Central memory CD8-positive, alpha-beta T cell (primary cell): ENCODE measurements around the gene ZNF2.
"Not testable (repeated sequence)": the region's sequence is repeated elsewhere in the genome, so short reads cannot be mapped to it uniquely, and the experiment has no call there.

Source experiments
- ATAC-seq: fragments of 150-1000 bp; cut with Tn5 transposase; replicated peaks from 2 replicates; pipeline ENCODE4 v1.10.0; 2022; ENCODE audit warnings: mild to moderate bottlenecking, moderate FRiP score, moderate number of reproducible peaks; ENCODE audit not compliant: poor library complexity, severe bottlenecking; ENCODE audit errors: extremely low read depth
- DNase-seq, 2 donors: peaks; one replicate each; pipeline ENCODE4 v3.0.0; 2021; ENCODE audit warnings: low spot score in 2 of 2
- H3K27ac Mint-ChIP-seq: one replicate; pipeline ENCODE4 v1.8.0; 2022; ENCODE audit warnings: low read depth, mild to moderate bottlenecking, moderate library complexity, mixed read lengths
- H3K27me3 Mint-ChIP-seq: one replicate; pipeline ENCODE4 v1.8.0; 2022; ENCODE audit warnings: mixed read lengths
- H3K36me3 Mint-ChIP-seq: one replicate; pipeline ENCODE4 v1.8.0; 2022; ENCODE audit warnings: mild to moderate bottlenecking, moderate library complexity, mixed read lengths; ENCODE audit not compliant: insufficient read depth
- H3K4me1 Mint-ChIP-seq: one replicate; pipeline ENCODE4 v1.8.0; 2022; ENCODE audit warnings: mixed read lengths
- H3K4me3 Mint-ChIP-seq: one replicate; pipeline ENCODE4 v1.8.0; 2022; ENCODE audit warnings: mild to moderate bottlenecking, moderate library complexity, mixed read lengths
- H3K9me3 Mint-ChIP-seq: one replicate; pipeline ENCODE4 v1.8.0; 2022; ENCODE audit warnings: mixed read lengths

Gene ZNF2

DNA sequence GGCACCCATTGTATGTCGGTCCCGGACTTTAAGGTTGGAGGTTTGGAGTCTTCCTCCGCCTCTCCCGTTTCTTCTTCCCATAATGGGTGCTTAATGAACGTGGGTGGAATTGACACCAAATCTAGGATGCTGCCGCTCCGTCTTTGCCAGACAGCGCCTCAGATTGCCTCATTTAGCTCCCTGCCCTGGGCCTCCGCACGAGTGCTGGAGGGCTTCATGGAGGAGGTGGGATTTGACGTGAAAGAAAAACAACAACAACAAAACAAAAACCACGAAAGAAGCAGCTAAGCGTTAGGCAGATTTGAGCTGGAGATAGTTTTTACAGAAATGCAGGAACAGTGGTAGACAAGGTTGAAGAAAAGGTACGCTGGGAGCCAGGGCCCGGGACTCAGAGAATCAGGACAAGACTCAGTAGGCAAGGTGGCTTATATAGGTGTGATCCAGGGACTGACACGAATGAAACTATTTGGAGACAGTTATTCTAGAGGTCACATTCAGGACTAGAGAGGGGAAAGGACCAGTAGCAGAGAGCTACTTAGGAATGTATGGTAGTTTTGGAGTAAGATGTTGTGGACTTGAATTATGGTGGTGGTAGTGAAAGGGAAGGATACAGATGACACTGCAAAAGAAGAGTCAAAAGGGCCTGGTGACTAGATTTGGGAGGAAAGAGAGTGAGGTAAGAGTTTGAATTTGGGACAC lies 605 bp downstream of the ZNF2 start:
- ATAC-seq = peak; percentile 5
- H3K4me3 Mint-ChIP-seq = peak overlapping the region; percentile 100
- no peaks in the 10 kb centered on the region for H3K27me3 Mint-ChIP-seq
- peaks cover 34% of the 10 kb centered on the region for H3K4me1 Mint-ChIP-seq
- no peaks in the 10 kb centered on the region for H3K9me3 Mint-ChIP-seq
- H3K27ac Mint-ChIP-seq = peak overlapping the region; percentile 99
- H3K36me3 Mint-ChIP-seq = peaks cover 11% of the 10 kb centered on the region
- DNase-seq = no peak

DNA sequence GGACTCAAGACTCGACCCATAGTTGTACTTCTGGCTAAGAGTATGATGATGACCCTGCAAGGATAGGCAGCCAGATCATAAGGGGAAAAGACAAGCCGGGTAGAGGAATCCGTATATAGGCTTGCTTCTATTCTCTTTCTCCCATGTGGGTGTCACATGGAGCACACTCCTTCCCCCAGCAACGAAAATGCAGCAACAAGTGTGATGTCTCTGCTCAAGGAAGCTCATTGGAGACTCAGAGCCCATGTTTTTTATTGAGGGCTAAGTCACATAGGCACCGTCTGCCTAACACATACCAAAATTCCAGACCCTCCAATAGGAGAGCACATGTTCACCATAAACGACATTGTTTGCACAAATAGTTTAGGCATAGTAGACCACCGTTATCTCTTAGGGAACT lies 6.3 kb downstream of the ZNF2 start:
- no peak overlapping the region for H3K4me3 Mint-ChIP-seq
- no peaks in the 10 kb centered on the region for H3K27me3 Mint-ChIP-seq
- peaks cover 2% of the 10 kb centered on the region for H3K36me3 Mint-ChIP-seq
- peaks cover 15% of the 10 kb centered on the region for H3K4me1 Mint-ChIP-seq
- H3K9me3 Mint-ChIP-seq = no peaks in the 10 kb centered on the region
- ATAC-seq = no peak
- no peak for DNase-seq
- no peak overlapping the region for H3K27ac Mint-ChIP-seq

- H3K27me3 Mint-ChIP-seq = no peaks in the 10 kb centered on the region
- ATAC-seq = no peak
- H3K36me3 Mint-ChIP-seq = peaks cover 5% of the 10 kb centered on the region
- H3K4me1 Mint-ChIP-seq = peaks cover 9% of the 10 kb centered on the region
- H3K9me3 Mint-ChIP-seq = no peaks in the 10 kb centered on the region
- H3K4me3 Mint-ChIP-seq = no peak overlapping the region
- no peak for DNase-seq
- no peak overlapping the region for H3K27ac Mint-ChIP-seq
Measured at GRCh38 chr2:95174031-95174542, 8.5 kb downstream of the ZNF2 start.

DNA sequence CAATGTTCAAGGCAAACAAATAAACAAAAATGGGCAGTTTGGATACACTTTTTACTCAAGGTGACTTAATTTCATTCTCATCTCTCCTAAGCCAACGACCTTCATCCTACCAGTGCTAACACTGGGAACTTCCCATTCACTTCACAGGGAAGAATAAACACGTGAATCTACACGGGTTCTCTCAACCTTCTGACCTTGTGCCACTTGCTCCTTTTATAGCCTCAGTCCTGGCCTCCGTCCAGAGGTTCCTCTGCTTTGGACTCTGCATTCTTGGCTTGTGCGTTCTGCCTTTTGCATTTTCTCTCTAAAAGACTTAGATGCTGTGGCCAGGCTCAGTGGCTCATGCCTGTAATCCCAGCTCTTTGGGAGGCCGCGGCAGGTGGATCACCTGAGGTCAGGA lies 13.8 kb downstream of the ZNF2 start:
- Mint-ChIP-seq H3K4me3 (no peak overlapping the region), H3K9me3 (peaks cover 10% of the 10 kb centered on the region), H3K4me1 (peaks cover 2% of the 10 kb centered on the region), H3K27me3 (no peaks in the 10 kb centered on the region), H3K27ac (no peak overlapping the region), H3K36me3 (peaks cover 26% of the 10 kb centered on the region)
- ATAC-seq (no peak), DNase-seq (no peak)

DNA sequence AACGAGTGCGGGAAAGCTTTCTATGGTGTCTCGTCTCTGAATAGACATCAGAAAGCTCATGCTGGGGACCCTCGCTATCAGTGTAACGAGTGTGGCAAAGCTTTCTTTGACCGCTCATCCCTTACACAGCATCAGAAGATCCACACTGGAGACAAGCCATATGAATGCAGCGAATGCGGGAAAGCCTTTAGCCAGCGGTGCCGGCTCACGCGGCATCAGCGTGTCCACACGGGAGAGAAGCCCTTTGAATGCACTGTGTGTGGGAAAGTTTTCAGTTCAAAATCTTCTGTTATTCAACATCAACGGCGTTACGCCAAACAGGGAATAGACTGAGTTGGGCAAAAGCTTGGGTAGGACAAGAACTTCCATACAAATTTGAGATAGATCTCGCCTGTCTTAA lies 16.2 kb downstream of the ZNF2 start:
- Mint-ChIP-seq H3K36me3 (peaks cover 24% of the 10 kb centered on the region), H3K4me1 (no peaks in the 10 kb centered on the region), H3K4me3 (no peak overlapping the region), H3K9me3 (peaks cover 10% of the 10 kb centered on the region), H3K27ac (no peak overlapping the region), H3K27me3 (no peaks in the 10 kb centered on the region)
- DNase-seq = no peak
- ATAC-seq = no peak

DNA sequence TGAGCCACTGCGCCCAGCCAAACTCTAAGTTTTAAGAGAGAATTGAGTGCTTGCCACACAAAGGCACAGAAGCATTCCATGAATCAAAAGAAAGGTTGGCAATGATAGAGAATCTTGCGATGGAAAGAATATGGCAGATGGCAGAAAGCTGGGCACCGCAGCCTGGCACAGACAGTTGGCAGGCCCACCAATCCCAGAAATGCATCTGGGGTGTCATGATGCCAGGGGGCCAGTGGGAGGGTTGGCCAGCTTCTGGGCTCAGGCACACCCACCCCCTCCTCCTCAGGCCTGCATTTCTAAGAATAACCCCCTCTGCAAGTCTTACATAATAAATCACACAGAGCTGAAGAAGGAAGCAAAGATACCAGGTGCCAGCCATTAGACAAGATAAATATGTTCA lies 19.6 kb downstream of the ZNF2 start:
- Mint-ChIP-seq H3K4me3 (no peak overlapping the region), H3K4me1 (no peaks in the 10 kb centered on the region), H3K9me3 (peaks cover 10% of the 10 kb centered on the region), H3K27me3 (peaks cover 16% of the 10 kb centered on the region), H3K27ac (no peak overlapping the region), H3K36me3 (peaks cover 19% of the 10 kb centered on the region)
- DNase-seq (no peak), ATAC-seq (no peak)

DNA sequence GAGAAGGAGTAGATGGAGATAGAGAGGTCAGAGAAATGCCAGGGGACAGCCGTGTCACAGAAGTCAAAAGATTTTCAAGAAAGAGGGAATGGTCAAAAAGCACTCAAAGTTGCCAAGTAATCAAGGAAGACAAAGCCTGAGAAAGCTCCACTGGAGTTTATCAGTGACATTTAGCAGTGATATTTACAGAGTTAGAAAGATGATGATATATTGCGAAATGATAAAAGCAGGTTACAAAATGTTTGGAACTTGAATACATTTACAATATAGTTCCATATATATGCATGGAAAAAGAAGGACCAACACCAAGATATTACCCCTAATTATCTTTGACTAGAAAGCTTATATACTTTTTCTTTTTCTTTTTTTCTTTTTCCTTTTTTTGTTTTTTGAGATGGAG lies 20.4 kb downstream of the ZNF2 start:
- Mint-ChIP-seq H3K27me3 (peaks cover 23% of the 10 kb centered on the region), H3K27ac (no peak overlapping the region), H3K4me1 (no peaks in the 10 kb centered on the region), H3K4me3 (no peak overlapping the region), H3K9me3 (peaks cover 6% of the 10 kb centered on the region), H3K36me3 (peaks cover 12% of the 10 kb centered on the region)
- no peak for DNase-seq
- no peak for ATAC-seq

DNA sequence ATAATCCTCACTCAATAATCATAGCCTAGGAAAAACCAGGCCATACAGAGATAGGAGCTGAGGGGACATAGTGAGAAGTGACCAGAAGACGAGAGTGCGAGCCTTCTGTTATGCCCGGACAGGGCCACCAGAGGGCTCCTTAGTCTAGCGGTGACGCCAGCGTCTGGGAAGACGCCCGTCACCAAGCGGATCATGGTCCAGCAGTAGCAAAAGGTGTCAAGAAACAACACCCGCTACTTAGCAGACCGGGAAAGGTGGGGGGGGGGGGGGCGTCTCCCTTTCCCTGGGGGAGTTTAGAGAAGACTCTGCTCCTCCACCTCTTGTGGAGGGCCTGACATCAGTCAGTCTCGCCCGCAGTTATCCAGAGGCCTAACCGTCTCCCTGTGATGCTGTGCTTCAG lies 27.3 kb downstream of the ZNF2 start:
- not testable (repeated sequence) for H3K36me3 Mint-ChIP-seq, ATAC-seq, H3K4me3 Mint-ChIP-seq, H3K4me1 Mint-ChIP-seq, H3K9me3 Mint-ChIP-seq, DNase-seq, H3K27ac Mint-ChIP-seq
- peaks cover 49% of the 10 kb centered on the region for H3K27me3 Mint-ChIP-seq

- Mint-ChIP-seq H3K9me3 (peaks cover 1% of the 10 kb centered on the region), H3K4me1 (peaks cover 24% of the 10 kb centered on the region), H3K4me3 (no peak overlapping the region), H3K27me3 (no peaks in the 10 kb centered on the region), H3K27ac (no peak overlapping the region), H3K36me3 (peaks cover 3% of the 10 kb centered on the region)
- no peak for DNase-seq
- no peak for ATAC-seq
Measured at GRCh38 chr2:95203911-95204310, 38.3 kb downstream of the ZNF2 start.

GRCh38 chr2:95204396-95204795 lies 38.8 kb downstream of the ZNF2 start:
- DNase-seq (no peak), ATAC-seq (no peak)
- Mint-ChIP-seq H3K27me3 (no peaks in the 10 kb centered on the region), H3K27ac (no peak overlapping the region), H3K4me1 (peaks cover 28% of the 10 kb centered on the region), H3K36me3 (peaks cover 4% of the 10 kb centered on the region), H3K9me3 (peaks cover 6% of the 10 kb centered on the region), H3K4me3 (no peak overlapping the region)

DNA sequence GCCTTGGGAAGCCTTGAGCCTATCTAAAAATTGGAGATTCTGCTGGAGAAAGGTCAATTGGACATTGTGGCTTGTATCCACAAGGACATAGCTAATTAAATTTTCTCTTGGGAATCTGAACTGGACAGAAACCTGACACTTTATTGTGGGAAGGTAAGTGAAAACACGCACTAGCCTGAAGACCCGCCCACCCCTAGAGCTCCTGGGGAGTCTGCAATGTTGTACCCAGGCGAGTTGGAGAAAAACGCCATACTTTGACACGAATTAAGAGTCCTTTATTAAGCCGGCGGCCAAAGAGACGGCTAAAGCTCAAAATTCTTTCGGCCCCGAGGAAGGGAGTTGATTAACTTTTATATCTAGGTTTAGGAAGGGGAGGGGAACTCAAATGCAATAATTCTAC lies 40.5 kb downstream of the ZNF2 start:
- peak overlapping the region; percentile 88 for H3K27ac Mint-ChIP-seq
- ATAC-seq = no peak

GRCh38 chr2:95207111-95207961 lies 41.7 kb downstream of the ZNF2 start, which contains the start of gene ZNF892:
ZNF892 (plus strand) TSS chr2:95207521; CDS start chr2:95207816, 295 bp downstream.
- peaks cover 20% of the 10 kb centered on the region for H3K9me3 Mint-ChIP-seq
- peaks cover 6% of the 10 kb centered on the region for H3K36me3 Mint-ChIP-seq
- H3K27me3 Mint-ChIP-seq = no peaks in the 10 kb centered on the region
- peak; percentile 89 for ATAC-seq
- H3K4me3 Mint-ChIP-seq = peak within 1 kb of the TSS; percentile 95
- H3K27ac Mint-ChIP-seq = peak within 1 kb of the TSS; percentile 88
- peak; percentile 47 to 58 for DNase-seq
- peaks cover 40% of the 10 kb centered on the region for H3K4me1 Mint-ChIP-seq

More for the DNA sequence above, 40.5 kb downstream of the ZNF2 start:
- H3K9me3 Mint-ChIP-seq = peaks cover 20% of the 10 kb centered on the region
- H3K4me1 Mint-ChIP-seq = peaks cover 40% of the 10 kb centered on the region
- H3K4me3 Mint-ChIP-seq = peak overlapping the region; percentile 95
- H3K27me3 Mint-ChIP-seq = no peaks in the 10 kb centered on the region
- H3K36me3 Mint-ChIP-seq = peaks cover 4% of the 10 kb centered on the region
- no peak for DNase-seq

- H3K4me3 Mint-ChIP-seq = peak overlapping the region; percentile 95
- H3K27me3 Mint-ChIP-seq = no peaks in the 10 kb centered on the region
- H3K4me1 Mint-ChIP-seq = peaks cover 40% of the 10 kb centered on the region
- ATAC-seq (no peak), DNase-seq (no peak)
- peak overlapping the region; percentile 88 for H3K27ac Mint-ChIP-seq
- peaks cover 24% of the 10 kb centered on the region for H3K9me3 Mint-ChIP-seq
- peaks cover 9% of the 10 kb centered on the region for H3K36me3 Mint-ChIP-seq
Measured at GRCh38 chr2:95208106-95208505, 42.5 kb downstream of the ZNF2 start.
